Activated CD4-positive, alpha-beta memory T cell treated with anti-CD3 and anti-CD28 coated beads, Interleukin-2, amount 10 ng/mL, durations not matched to agents 7 days and 5 days (primary cell): ENCODE data around the gene XPO4. TPM values are rescaled to one million over a fixed set of nuclear protein-coding genes. Genes with fewer than 3 reads are reported as not detected.

Experiments
- CTCF ChIA-PET: fragments of 350-600 bp; sonication (Branson Sonifier 250); formaldehyde crosslinking; loops from one replicate; lab custom pipeline; 2021; ENCODE audit warnings: antibody characterized with exemption, inconsistent platforms; lab: Charles Lee
- POLR2A ChIA-PET: fragments of 350-600 bp; sonication (Branson Sonifier 250); formaldehyde crosslinking; loops from one replicate; lab custom pipeline; 2021; ENCODE audit warnings: antibody characterized with exemption; lab: Charles Lee
- DNase-seq: peaks from one replicate; pipeline ENCODE4 v3.0.0-alpha.2; 2020
- H3K27ac Mint-ChIP-seq: one replicate; pipeline ENCODE4 v1.8.0; 2021; ENCODE audit warnings: mild to moderate bottlenecking, mixed read lengths
- H3K27me3 Mint-ChIP-seq: one replicate; pipeline ENCODE4 v1.8.0; 2021; ENCODE audit warnings: mixed read lengths
- H3K36me3 Mint-ChIP-seq: one replicate; pipeline ENCODE4 v1.8.0; 2021; ENCODE audit warnings: low read depth, mixed read lengths
- H3K4me1 Mint-ChIP-seq: one replicate; pipeline ENCODE4 v1.8.0; 2021; ENCODE audit warnings: mixed read lengths
- H3K4me3 Mint-ChIP-seq: one replicate; pipeline ENCODE4 v1.8.0; 2021; ENCODE audit warnings: mild to moderate bottlenecking, mixed read lengths
- H3K9me3 Mint-ChIP-seq: one replicate; pipeline ENCODE4 v1.8.0; 2021; ENCODE audit warnings: mixed read lengths
- total RNA-seq, 2 experiments: library from RNA; stranded (reverse); gene quantifications; one replicate each; pipeline ENCODE4 v1.2.3, GENCODE V29; 2021

XPO4 gene
- total RNA-seq, 2 experiments from 2014 or later, result 16.4 to 16.8 TPM

GRCh38 chr13:20824762-20825476, 77.6 kb downstream of the XPO4 start:
- Mint-ChIP-seq H3K27me3 (no peaks in the 10 kb centered on the region), H3K4me3 (no peak overlapping the region), H3K27ac (no peak overlapping the region), H3K36me3 (peaks cover 7% of the 10 kb centered on the region), H3K9me3 (no peaks in the 10 kb centered on the region), H3K4me1 (peaks cover 8% of the 10 kb centered on the region)
- ChIA-PET POLR2A (no interaction called here), CTCF (interaction anchor here (0.9 to 5.3 kb wide), 4 partner anchors 11 to 628 kb away, joined by 3 to 77 read pairs (median 4); no protein-coding TSS in a partner anchor)
- no peak for DNase-seq

- Mint-ChIP-seq H3K36me3 (peaks cover 7% of the 10 kb centered on the region), H3K4me1 (peaks cover 2% of the 10 kb centered on the region), H3K4me3 (no peak overlapping the region), H3K27ac (no peak overlapping the region), H3K27me3 (no peaks in the 10 kb centered on the region), H3K9me3 (no peaks in the 10 kb centered on the region)
- CTCF ChIA-PET, result interaction anchor here (0.6 kb wide), 1 partner anchor 103 kb away, joined by 3 read pairs; no protein-coding TSS in a partner anchor
- POLR2A ChIA-PET, result no interaction called here
- no peak for DNase-seq
Measured at GRCh38 chr13:20823071-20823470, 79.5 kb downstream of the XPO4 start.

- H3K36me3 Mint-ChIP-seq, result peaks cover 10% of the 10 kb centered on the region
- CTCF ChIA-PET, result interaction anchor here (1.1 kb wide), 1 partner anchor 329 kb away, joined by 3 read pairs; no protein-coding TSS in a partner anchor
- DNase-seq, result no peak
- H3K27me3 Mint-ChIP-seq, result no peaks in the 10 kb centered on the region
- peaks cover 2% of the 10 kb centered on the region for H3K4me1 Mint-ChIP-seq
- H3K9me3 Mint-ChIP-seq, result no peaks in the 10 kb centered on the region
- H3K27ac Mint-ChIP-seq, result no peak overlapping the region
- POLR2A ChIA-PET, result no interaction called here
- no peak overlapping the region for H3K4me3 Mint-ChIP-seq
Measured at GRCh38 chr13:20822406-20822805, 80.1 kb downstream of the XPO4 start.

GRCh38 chr13:20819715-20820114, 82.8 kb downstream of the XPO4 start:
- H3K9me3 Mint-ChIP-seq, result no peaks in the 10 kb centered on the region
- CTCF ChIA-PET, result interaction anchor here (3.1 kb wide), 1 partner anchor 9 kb away, joined by 15 read pairs; no protein-coding TSS in a partner anchor
- no peak for DNase-seq
- no peak overlapping the region for H3K4me3 Mint-ChIP-seq
- H3K36me3 Mint-ChIP-seq, result peaks cover 8% of the 10 kb centered on the region
- POLR2A ChIA-PET, result no interaction called here
- H3K4me1 Mint-ChIP-seq, result no peaks in the 10 kb centered on the region
- no peak overlapping the region for H3K27ac Mint-ChIP-seq
- H3K27me3 Mint-ChIP-seq, result no peaks in the 10 kb centered on the region

GRCh38 chr13:20815464-20815863, 87.1 kb downstream of the XPO4 start:
- Mint-ChIP-seq H3K27ac (no peak overlapping the region), H3K36me3 (peaks cover 19% of the 10 kb centered on the region), H3K4me1 (no peaks in the 10 kb centered on the region), H3K4me3 (no peak overlapping the region), H3K9me3 (no peaks in the 10 kb centered on the region), H3K27me3 (no peaks in the 10 kb centered on the region)
- POLR2A ChIA-PET, result no interaction called here
- no peak for DNase-seq
- CTCF ChIA-PET, result interaction anchor here (0.6 to 2.6 kb wide), 3 partner anchors 13 to 112 kb away, joined by 3 to 16 read pairs (median 3); partner anchors contain the start of gene IL17D

- Mint-ChIP-seq H3K27ac (no peak overlapping the region), H3K36me3 (peaks cover 21% of the 10 kb centered on the region), H3K4me3 (no peak overlapping the region), H3K4me1 (no peaks in the 10 kb centered on the region), H3K27me3 (no peaks in the 10 kb centered on the region), H3K9me3 (no peaks in the 10 kb centered on the region)
- CTCF ChIA-PET, result interaction anchor here (2.6 kb wide), 1 partner anchor 14 kb away, joined by 16 read pairs; no protein-coding TSS in a partner anchor
- no peak for DNase-seq
- POLR2A ChIA-PET, result no interaction called here
Measured at GRCh38 chr13:20814224-20814910, 88.2 kb downstream of the XPO4 start.

GRCh38 chr13:20812890-20813289, 89.7 kb downstream of the XPO4 start:
- no peaks in the 10 kb centered on the region for H3K4me1 Mint-ChIP-seq
- ChIA-PET CTCF (no interaction called here), POLR2A (no interaction called here)
- no peak overlapping the region for H3K4me3 Mint-ChIP-seq
- H3K27me3 Mint-ChIP-seq, result no peaks in the 10 kb centered on the region
- DNase-seq, result no peak
- H3K36me3 Mint-ChIP-seq, result peaks cover 26% of the 10 kb centered on the region
- no peak overlapping the region for H3K27ac Mint-ChIP-seq
- no peaks in the 10 kb centered on the region for H3K9me3 Mint-ChIP-seq

- H3K27ac Mint-ChIP-seq, result no peak overlapping the region
- H3K4me1 Mint-ChIP-seq, result no peaks in the 10 kb centered on the region
- no peaks in the 10 kb centered on the region for H3K27me3 Mint-ChIP-seq
- peaks cover 28% of the 10 kb centered on the region for H3K36me3 Mint-ChIP-seq
- POLR2A ChIA-PET, result no interaction called here
- no peak for DNase-seq
- CTCF ChIA-PET, result interaction anchor here (3.2 kb wide), 1 partner anchor 18 kb away, joined by 10 read pairs; no protein-coding TSS in a partner anchor
- no peak overlapping the region for H3K4me3 Mint-ChIP-seq
- H3K9me3 Mint-ChIP-seq, result no peaks in the 10 kb centered on the region
Measured at GRCh38 chr13:20810808-20811207, 91.7 kb downstream of the XPO4 start.

GRCh38 chr13:20808874-20809273, 93.7 kb downstream of the XPO4 start:
- Mint-ChIP-seq H3K4me1 (no peaks in the 10 kb centered on the region), H3K27me3 (no peaks in the 10 kb centered on the region), H3K9me3 (no peaks in the 10 kb centered on the region), H3K36me3 (peaks cover 31% of the 10 kb centered on the region), H3K27ac (no peak overlapping the region), H3K4me3 (no peak overlapping the region)
- POLR2A ChIA-PET, result no interaction called here
- DNase-seq, result no peak
- CTCF ChIA-PET, result interaction anchor here (3.2 kb wide), 1 partner anchor 20 kb away, joined by 10 read pairs; no protein-coding TSS in a partner anchor

- POLR2A ChIA-PET, result no interaction called here
- no peak for DNase-seq
- Mint-ChIP-seq H3K27me3 (no peaks in the 10 kb centered on the region), H3K27ac (no peak overlapping the region), H3K4me3 (no peak overlapping the region), H3K9me3 (no peaks in the 10 kb centered on the region), H3K4me1 (no peaks in the 10 kb centered on the region), H3K36me3 (peaks cover 15% of the 10 kb centered on the region)
- CTCF ChIA-PET, result no interaction called here
Measured at GRCh38 chr13:20803180-20803965, 99.2 kb downstream of the XPO4 start.

- ChIA-PET CTCF (no interaction called here), POLR2A (no interaction called here)
- H3K27me3 Mint-ChIP-seq, result no peaks in the 10 kb centered on the region
- peaks cover 25% of the 10 kb centered on the region for H3K36me3 Mint-ChIP-seq
- no peak for DNase-seq
- no peak overlapping the region for H3K4me3 Mint-ChIP-seq
- H3K27ac Mint-ChIP-seq, result no peak overlapping the region
- peaks cover 9% of the 10 kb centered on the region for H3K4me1 Mint-ChIP-seq
- H3K9me3 Mint-ChIP-seq, result no peaks in the 10 kb centered on the region
Measured at GRCh38 chr13:20801707-20802106, 100.8 kb downstream of the XPO4 start.

- no peaks in the 10 kb centered on the region for H3K27me3 Mint-ChIP-seq
- CTCF ChIA-PET, result interaction anchor here (1.4 kb wide), 1 partner anchor 29 kb away, joined by 6 read pairs; no protein-coding TSS in a partner anchor
- no peak overlapping the region for H3K27ac Mint-ChIP-seq
Measured at GRCh38 chr13:20799726-20800416, 102.7 kb downstream of the XPO4 start.

More at GRCh38 chr13:20799726-20800416, 102.7 kb downstream of the XPO4 start:
- Mint-ChIP-seq H3K4me3 (no peak overlapping the region), H3K36me3 (peaks cover 30% of the 10 kb centered on the region), H3K4me1 (peaks cover 11% of the 10 kb centered on the region), H3K9me3 (no peaks in the 10 kb centered on the region)
- no peak for DNase-seq
- POLR2A ChIA-PET, result interaction anchor here (1.0 kb wide), 1 partner anchor 26 kb away, joined by 3 read pairs; the partner anchor contains the start of gene EEF1AKMT1
